IPS DF 4.7 (cell line): Measurements from ENCODE around the gene MIAT.
"Not testable (repeated sequence)": the region's sequence is repeated elsewhere in the genome, so short reads cannot be mapped to it uniquely, and the experiment has no call there.

Experiments used
- DNase-seq: peaks from one replicate; pipeline ENCODE4 v3.0.0-alpha.2; 2013; ENCODE audit warnings: low spot score; ENCODE audit errors: extremely low read depth

MIAT gene

DNA sequence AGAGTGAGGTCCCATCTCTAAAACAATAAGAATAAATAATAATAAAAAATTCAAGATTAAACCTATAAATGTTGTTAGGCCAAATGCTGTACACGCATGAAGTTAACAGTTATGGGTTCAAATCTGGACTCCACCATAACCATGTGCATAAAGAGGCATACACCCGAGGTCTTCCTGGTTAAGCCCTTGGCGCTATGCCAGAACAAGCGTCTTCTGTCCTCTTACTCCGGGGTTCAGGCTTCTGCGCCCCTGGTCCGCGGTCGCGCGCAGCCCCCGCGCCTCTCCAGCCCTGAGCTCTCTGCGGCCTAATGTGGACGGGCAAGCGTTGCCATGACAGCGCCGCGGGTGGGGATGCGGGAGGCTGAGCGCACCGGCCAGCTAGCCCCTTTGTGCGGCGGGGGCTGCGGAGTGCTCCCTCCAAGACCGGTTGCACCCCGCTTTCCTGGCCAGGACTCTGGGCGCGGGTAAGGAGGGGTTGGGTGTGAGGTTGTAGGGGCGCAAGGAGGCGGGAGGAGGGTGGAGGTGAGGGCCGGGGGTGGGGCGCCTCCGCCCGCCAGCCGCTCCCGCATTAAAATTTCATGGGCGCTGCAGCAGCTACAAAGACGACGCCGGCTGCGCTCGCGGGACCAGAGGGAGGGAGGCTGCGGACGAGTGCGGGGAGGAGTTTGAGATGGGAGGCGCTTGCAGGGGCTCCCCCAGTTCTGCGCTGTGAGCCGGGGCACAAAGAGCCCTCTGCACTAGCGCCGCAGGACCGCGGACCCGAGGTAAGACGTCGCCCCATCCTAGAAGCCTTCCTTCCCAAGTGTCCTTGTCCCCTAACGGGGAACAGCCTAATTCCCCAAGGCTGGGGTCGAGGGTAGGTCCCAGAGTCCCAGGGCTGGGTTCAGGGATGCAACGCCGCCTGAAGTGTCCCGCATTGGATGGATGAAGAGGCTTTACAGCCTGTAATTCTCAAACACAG is at the start of gene MIAT:
Gene MIAT (plus strand): TSS at position 698 of the 961 bp plus-strand sequence.
- DNase-seq: no peak

- DNase-seq: no peak
Measured at GRCh38 chr22:26608129-26608528, 49.3 kb upstream of the MIAT start.

- no peak for DNase-seq
Measured at GRCh38 chr22:26609287-26609686, 48.1 kb upstream of the MIAT start.

GRCh38 chr22:26610072-26610958 is 47.1 kb upstream of the MIAT start:
- DNase-seq: no peak

GRCh38 chr22:26610996-26611395 is 46.4 kb upstream of the MIAT start:
- DNase-seq: no peak

DNA sequence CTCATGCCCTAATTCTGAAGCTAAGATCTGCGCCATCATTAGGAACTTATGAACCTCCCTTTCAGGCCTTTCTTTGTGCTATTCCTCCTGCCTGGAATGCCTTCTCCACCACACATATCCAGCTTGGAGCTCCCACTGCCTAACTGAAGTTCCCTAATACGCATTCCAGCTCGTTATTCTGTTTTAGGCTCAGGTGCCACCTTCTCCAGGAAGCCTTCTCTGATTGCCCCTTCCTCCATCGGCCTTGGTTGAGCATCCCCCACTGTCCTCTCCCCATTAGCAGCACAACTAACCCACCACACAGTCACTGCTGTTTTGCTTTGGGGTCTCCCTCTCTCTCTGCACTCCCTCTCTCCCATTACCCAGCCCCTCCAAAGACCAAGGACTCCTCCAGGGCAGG is 44.7 kb upstream of the MIAT start:
- no peak for DNase-seq

GRCh38 chr22:26613753-26614152 is 43.6 kb upstream of the MIAT start:
- not testable (repeated sequence) for DNase-seq

DNA sequence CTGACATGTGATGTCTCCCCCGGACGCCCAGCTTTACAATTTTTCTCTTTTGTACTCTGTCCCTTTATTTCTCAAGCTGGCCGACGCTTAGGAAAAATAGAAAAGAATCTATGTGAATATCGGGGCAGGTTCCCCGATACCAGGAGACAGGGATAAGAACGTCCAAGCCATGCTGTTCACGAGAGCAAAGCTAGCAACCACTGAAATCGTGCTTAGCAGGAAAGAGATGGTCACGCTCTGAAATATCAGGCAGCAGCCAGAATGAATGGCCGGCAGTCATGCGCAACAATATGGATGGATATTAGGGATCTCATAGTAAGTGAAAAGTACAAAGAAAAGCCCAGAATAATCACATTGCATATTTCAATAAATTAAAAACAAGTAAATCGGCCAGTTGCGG is 43.1 kb upstream of the MIAT start:
- DNase-seq: no peak

DNA sequence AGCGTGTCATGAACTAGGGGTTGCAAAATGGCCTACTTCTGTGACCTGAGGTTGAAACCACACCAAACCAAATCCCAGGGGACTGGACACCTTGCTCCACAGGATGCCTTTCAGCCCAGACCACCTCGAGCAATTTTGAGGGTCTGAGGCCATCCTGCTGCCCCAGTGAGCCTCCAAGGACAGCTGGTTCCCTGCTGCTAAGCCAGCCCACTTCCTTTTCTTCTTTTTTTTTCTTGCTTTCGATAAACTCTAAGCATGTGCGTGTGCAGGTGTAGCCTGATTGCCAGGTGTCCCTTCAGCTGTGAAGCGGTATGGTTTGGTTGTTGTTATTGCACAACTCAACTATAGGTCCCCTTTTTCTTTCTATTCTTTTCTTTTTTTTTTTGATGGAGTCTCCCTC is 42.2 kb upstream of the MIAT start:
- no peak for DNase-seq

- no peak for DNase-seq
Measured at GRCh38 chr22:26615830-26616435, 41.5 kb upstream of the MIAT start.

- DNase-seq: no peak
Measured at GRCh38 chr22:26616650-26617049, 40.7 kb upstream of the MIAT start.

- no peak for DNase-seq
Measured at GRCh38 chr22:26617271-26618199, 39.9 kb upstream of the MIAT start, which contains the start of gene CRYBB1. TSS of gene CRYBB1 (minus strand) at chr22:26618027. CDS start at chr22:26616319, 1,708 bp downstream.

GRCh38 chr22:26618455-26618854 is 38.9 kb upstream of the MIAT start:
- DNase-seq: no peak

DNA sequence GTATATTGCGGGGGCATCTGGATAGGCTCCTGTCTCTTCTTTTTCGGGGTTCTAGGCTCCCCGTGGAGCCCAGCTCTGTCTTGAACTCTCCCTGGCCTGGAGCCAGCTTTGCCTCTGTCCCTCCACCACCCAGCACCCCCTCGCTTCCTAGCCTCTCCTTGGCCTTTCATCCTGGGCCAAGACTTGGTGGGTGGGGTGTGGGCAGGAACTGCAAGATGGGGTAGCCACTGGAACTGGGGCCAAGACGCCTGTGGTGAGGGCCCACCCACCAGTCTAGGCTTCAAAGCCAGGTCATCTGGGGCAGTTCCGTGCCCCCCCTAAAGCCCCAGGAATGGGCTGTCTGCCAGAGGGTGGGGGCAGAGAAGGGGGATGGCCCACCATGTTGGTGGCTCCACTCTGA is 37.9 kb upstream of the MIAT start:
- no peak for DNase-seq

DNA sequence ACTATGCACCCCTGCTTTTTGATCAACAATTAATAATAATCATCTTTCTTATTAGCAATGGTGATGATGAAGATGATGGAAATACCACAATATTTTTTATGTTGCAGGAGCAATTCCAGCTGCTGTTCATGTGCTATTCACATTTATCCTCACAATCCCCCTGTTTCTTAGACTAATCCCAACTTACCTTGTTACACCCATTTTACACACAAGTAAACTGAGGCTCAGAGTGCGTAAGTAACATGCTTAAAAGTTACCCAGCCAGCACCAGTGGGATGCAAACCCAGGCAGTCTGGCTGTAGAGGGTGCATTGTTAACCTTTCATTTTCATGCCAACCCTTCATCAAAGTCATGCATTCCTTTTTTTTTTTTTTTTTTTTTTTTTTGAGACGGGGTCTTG is 37.2 kb upstream of the MIAT start:
- DNase-seq: no peak

DNA sequence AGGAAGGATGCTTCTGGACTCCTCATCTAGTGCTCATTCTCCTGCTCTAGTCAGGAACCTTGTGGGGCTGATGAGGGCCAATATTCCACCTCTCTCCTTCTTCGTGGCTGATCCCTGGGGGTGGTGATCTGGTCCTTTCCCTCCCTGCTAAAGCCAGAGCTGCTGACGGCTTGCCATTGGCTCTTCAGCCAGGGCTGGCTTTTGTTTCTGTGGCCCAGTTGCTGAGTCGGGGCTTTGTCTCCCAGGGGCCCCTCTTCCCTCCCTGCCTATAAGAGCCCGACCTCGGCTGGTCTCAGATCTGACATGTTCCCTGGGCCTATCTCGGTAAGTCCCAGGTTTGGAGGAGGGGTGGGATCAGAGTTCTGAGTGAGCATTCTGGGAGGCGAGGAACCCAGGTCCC is 35.7 kb upstream of the MIAT start, which contains the start of gene CRYBA4:
Gene CRYBA4 (plus strand): TSS at position 301 of the 400 bp plus-strand sequence. CDS start 634 bp downstream, outside the sequence.
- DNase-seq: no peak

GRCh38 chr22:26623984-26624383 is 33.4 kb upstream of the MIAT start:
- no peak for DNase-seq

DNA sequence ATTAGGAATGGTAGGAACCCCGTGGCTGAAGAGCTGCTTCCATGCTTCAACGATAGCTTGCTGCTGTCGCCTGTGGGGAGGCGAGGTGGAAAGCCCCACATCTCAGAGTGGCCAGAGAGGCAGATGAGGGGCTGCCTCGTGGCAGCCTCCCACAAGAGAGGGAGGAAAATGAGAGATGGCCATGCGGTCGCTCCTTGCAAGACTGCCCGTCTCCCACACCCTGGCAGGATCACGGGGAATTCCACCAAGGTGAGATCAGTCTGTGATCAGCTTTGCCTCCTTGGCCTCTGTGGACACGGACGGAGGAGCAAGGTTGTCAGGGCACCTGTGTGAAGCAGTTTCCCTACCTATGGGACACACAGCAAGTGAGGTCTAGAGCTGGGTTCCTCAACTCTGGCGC is 32.6 kb upstream of the MIAT start:
- DNase-seq: no peak

DNA sequence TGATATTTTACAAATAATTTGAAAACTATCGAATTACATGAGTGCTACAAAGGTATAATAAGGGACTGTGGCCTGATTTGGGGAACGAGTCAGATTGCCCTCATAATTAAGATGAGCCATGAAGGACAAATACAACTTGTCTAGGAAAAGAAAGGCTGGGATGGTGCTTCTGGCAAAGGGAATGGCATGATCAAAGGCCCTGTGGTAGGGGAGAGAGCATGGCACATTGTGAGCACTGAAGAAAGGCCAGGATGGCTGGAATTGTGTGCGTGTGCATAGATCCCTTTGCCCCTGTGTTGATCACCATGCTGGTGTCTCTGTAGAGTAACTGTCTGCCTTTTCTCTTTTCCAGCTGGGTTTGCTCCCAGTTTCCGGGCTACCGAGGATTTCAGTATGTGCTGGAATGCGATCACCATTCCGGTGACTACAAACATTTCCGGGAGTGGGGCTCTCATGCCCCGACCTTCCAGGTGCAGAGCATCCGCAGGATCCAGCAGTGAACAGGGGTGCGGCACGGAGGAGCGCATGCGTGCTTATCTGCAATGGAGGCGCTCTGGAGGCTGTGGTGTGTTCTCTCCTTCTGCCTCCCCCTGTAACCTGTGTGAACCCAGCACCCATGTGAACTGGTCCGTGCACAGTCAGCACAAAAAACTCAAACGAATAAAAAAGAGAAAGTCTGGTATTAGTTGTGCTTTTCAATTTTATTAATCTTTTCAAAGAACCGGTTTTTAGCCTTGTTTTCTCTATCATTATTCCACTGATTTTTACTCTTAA is 27.2 kb upstream of the MIAT start:
- no peak for DNase-seq

DNA sequence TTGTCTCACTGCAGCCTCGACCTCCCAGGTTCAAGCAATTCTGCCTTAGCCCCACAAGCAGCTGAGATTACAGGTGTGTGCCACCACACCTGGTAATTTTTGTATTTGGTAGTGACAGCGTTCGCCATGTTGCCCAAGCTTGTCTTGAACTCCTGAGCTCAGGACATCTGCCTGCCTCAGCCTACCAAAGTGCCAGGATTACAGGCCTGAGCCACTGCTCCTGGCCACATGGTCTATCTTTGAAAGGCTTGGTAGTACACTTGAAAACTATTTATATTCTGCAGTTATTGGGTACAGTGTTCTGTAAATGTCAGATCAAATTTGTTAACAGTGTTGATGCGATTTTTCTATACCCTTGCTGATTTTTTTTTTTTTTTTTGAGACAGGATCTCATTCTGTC is 26.1 kb upstream of the MIAT start:
- no peak for DNase-seq
